Measurements from ENCODE around the gene EYA4.

The EYA4 gene

DNA sequence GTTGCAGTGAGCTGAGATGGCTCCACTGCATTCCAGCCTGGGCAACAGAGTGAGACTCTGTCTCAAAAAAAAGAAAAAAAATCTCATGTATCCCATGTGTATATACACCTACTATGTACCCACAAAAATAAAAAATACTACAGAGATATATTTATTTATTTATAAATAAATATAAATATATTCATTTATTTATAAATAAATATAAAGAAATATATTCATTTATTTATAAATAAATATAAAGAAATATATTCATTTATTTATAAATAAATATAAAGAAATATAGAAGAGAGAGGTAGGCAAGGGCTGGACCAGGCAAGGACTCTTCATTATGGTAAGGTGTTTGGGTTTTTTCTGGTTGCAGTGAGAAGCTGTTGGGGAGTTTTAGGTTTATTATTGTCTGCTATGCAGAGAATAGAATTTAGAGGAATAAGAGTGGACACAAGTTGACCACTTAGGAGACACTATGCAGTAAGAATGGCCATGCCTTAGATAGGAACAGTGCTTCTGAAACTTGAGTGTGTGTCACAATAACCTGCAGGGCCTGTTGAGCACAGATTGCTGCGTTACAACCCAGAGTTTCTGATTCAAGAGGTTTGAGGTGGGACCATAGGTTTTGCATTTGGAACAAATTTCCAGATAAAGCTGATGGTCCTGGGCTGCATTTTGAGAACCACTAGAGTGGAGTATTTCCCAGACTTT is 254.2 kb downstream of the EYA4 start:
- H3K4me3 ChIP-seq (replicated peaks; ENCODE audit: low read depth, low read length), result no peak overlapping the region
- TF ChIP-seq, protein P1, sequence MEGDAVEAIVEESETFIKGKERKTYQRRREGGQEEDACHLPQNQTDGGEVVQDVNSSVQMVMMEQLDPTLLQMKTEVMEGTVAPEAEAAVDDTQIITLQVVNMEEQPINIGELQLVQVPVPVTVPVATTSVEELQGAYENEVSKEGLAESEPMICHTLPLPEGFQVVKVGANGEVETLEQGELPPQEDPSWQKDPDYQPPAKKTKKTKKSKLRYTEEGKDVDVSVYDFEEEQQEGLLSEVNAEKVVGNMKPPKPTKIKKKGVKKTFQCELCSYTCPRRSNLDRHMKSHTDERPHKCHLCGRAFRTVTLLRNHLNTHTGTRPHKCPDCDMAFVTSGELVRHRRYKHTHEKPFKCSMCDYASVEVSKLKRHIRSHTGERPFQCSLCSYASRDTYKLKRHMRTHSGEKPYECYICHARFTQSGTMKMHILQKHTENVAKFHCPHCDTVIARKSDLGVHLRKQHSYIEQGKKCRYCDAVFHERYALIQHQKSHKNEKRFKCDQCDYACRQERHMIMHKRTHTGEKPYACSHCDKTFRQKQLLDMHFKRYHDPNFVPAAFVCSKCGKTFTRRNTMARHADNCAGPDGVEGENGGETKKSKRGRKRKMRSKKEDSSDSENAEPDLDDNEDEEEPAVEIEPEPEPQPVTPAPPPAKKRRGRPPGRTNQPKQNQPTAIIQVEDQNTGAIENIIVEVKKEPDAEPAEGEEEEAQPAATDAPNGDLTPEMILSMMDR (IDR thresholded peaks at IDR 0.05; ENCODE audit: low read length, missing control alignments), result no peak
- DNase-seq (ENCODE audit: low read depth), result no peak

DNA sequence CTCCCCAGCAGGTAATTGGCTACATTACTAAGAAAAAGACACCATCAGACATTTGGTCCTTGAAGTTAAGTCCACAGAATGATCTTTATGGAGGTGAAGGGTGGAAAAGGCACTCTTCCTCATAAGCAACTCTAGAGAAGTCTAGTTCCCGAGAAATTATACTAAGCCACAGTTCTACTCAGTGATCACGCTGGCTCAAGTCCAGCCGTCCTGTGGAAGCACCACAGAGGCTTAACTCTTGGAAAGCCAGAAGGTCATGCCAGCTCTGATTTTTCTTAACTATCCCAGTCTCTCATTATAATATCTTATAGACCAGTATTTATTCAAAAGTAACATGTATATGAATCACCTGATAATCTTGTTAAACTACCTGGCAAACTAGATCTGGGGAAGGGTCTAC is 258.5 kb downstream of the EYA4 start:
- DNase-seq (ENCODE audit: low read depth), result no peak
- no peak overlapping the region for H3K4me3 ChIP-seq (replicated peaks; ENCODE audit: low read depth, low read length)
- TF ChIP-seq, protein P1 (IDR thresholded peaks at IDR 0.05; ENCODE audit: low read length, missing control alignments), result no peak

DNA sequence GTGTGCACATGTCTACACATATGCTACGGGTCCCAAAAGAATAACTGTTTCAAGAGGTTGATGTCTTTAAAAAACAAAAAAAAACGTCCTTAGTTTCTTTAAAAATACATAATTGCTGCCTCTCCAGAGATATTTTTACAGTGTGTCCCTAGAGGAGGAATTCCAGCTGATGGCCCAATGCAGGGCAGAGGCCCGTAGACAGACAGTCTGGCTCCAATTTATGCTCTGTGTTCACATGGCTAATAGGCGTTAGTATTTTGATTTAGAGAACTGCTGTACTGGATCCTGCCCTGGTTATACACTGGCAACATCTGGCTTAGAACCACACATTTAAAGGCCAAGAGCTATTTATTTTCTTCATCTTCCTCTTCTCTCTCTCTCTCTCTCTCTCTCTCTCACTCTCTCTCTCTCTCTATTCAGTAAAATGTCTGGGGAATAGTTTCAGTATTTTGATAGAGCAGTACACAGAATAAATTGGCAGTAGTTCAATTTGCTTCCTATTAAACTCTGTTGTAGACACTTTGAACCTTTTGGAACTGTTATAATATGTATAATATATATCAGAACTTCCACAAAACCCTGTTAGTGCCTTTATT is 260.6 kb downstream of the EYA4 start:
- H3K4me3 ChIP-seq (replicated peaks; ENCODE audit: low read depth, low read length), result no peak overlapping the region
- TF ChIP-seq, protein P1 (IDR thresholded peaks at IDR 0.05; ENCODE audit: low read length, missing control alignments), result no peak
- DNase-seq (ENCODE audit: low read depth), result peak; percentile 3

DNA sequence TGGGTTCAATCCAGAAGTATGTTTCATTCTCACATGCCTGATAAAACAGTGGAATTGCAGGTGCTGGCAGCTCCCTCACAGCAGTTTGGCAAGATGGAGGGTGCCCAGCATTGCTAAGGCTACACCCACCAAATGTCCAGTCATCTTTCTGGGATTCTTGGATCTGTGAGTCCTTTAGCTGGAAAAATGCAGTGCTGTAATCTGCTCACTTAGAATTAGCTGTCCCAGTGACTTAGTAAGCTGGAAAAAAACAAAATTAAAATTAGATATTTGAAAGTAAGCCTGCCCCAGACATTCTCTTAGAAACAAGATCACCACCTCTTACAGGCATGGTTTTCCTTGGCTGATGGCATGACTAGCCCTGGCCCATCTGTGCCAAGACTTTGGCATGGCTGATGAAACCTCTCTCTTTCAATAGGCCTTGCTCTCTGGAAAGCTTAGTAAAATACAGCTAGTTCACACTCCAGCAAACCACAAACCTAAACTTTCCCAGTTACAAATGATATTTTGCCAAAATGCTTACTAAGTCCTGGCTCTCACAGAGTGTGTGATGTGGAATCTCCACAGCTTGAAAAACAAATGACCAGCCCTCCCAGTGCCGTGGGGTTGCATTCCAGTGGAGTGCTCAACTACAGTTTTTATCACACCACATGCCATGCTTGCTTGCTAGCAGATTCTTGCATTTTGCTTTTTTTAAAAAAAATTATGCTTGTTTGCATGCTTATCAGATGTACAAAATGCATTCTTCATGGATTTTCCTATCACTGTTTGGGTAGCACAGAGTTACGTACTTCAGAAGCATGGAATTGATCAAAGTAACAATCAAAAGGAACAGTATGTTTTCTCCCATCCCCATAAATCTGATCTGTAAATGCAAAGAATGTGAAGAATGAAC is 261.5 kb downstream of the EYA4 start:
- TF ChIP-seq, protein P1 (IDR thresholded peaks at IDR 0.05; ENCODE audit: low read length, missing control alignments), result no peak
- DNase-seq (ENCODE audit: low read depth), result peak; percentile 78
- H3K4me3 ChIP-seq (replicated peaks; ENCODE audit: low read depth, low read length), result no peak overlapping the region

DNA sequence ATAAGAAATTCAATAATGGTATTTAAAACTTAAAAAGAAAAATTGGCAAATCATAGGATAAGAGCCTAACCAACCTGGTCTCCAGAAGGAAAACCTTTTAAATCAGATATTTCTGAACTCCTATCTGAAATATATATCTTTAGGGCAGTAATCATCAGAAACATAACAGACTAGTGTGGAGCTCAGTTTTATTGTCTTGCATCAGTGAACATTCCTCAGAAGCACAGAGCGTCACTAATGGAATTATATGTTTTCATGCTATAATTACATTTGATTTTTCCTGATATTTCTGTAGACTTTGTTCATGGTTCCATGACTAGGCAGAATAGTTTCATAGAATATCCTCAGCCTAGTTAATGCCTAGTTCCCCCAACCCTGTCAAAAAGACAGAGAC is 262.2 kb downstream of the EYA4 start:
- peak; percentile 7 for DNase-seq (ENCODE audit: low read depth)
- TF ChIP-seq, protein P1 (IDR thresholded peaks at IDR 0.05; ENCODE audit: low read length, missing control alignments), result no peak
- H3K4me3 ChIP-seq (replicated peaks; ENCODE audit: low read depth, low read length), result no peak overlapping the region

DNA sequence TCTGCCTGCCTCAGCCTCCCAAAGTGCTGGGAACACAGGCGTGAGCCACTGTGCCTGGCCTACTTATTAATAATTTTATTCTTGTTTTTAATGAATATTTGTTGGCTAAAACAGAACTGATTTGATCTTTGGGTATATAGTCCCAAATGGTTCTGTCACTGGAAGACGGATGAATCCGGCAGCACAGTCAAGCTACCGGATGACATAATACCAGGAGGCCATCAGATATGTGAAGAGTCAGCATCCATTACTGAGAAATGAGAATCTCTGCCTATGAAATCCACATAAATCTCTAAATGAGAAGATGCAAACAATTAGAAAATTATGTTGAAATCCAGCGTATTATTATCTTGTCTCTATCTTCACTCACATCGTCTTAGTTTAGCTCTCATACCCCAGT is 263.0 kb downstream of the EYA4 start:
- TF ChIP-seq, protein P1 (IDR thresholded peaks at IDR 0.05; ENCODE audit: low read length, missing control alignments), result no peak
- no peak for DNase-seq (ENCODE audit: low read depth)
- H3K4me3 ChIP-seq (replicated peaks; ENCODE audit: low read depth, low read length), result no peak overlapping the region

Measured in fibroblast of pulmonary artery (primary cell).